ENCODE data around the gene MMD. TPM values are rescaled to one million over a fixed set of nuclear protein-coding genes. Genes with fewer than 3 reads are reported as not detected.

Gene MMD
- total and polyA plus RNA-seq, 2 of the 13 experiments (the other 11 are each of a cell fraction or from before 2014, with no cell fraction given) = 121 to 225 TPM

- peak; percentile 13 to 36; a peak in 1 of 4 replicates for TF ChIP-seq MAFK (conservative IDR thresholded peaks at IDR 0.05 in 1 of 2, IDR thresholded peaks at IDR 0.05 in 1 of 2; ENCODE audit: low read length in 2 of 2)
- no peak for TF ChIP-seq ATF1 (CRISPR knock-in tag; IDR thresholded peaks at IDR 0.05)
- TF ChIP-seq CEBPZ (IDR thresholded peaks at IDR 0.05; ENCODE audit: low read length) = no peak
- TF ChIP-seq MAFF (IDR thresholded peaks at IDR 0.05; ENCODE audit: low read depth, low read length) = peak; percentile 46; the same call in 1 of the 2 replicates
These were observed 15.5 kb upstream of the MMD start (continued) for GRCh38 chr17:55437159-55437605.

GRCh38 chr17:55436224-55437158, 14.9 kb upstream of the MMD start:
- H3K79me2 ChIP-seq (ENCODE audit: insufficient read depth, low read length) = no peaks in the 10 kb centered on the region
- H3K9me3 ChIP-seq (ENCODE audit: low read length) = no peaks in the 10 kb centered on the region
- H3K36me3 ChIP-seq (replicated peaks in 1 of 2; ENCODE audit: control insufficient read depth in 1 of 2, insufficient read depth in 2 of 2, low read length in 2 of 2) = no peaks in the 10 kb centered on the region
- H2AFZ ChIP-seq (ENCODE audit: low read length) = no peak overlapping the region
- no peak for ATAC-seq
- WGBS (ENCODE audit: low lambda C conversion rate) = 98% methylated on average over 4 of the region's 4 CpGs
- DNase-seq (ENCODE audit: low spot score) = no peak
- H4K20me1 ChIP-seq (ENCODE audit: insufficient read depth, low read length) = no peaks in the 10 kb centered on the region
- CTCF ChIA-PET (ENCODE audit: low intra/inter-chr PET ratio, low total read pairs) = no interaction called here
- peaks cover 77% of the 10 kb centered on the region for H3K4me1 ChIP-seq (ENCODE audit: insufficient read depth, low read length)
- BruUV-seq (replicated peaks) = no TSS peak
- in situ Hi-C loops (cut with HindIII; ENCODE audit: extremely low pct_ligation_motif_present, low pct_unique_long_range_greater_than_20kb) = no loop called here
- H3K9ac ChIP-seq (ENCODE audit: insufficient read depth, low read depth, low read length) = no peak overlapping the region
- H3K27me3 ChIP-seq (ENCODE audit: control insufficient read depth in 1 of 2, insufficient read depth in 2 of 2, low read length in 2 of 2) = no peaks in the 10 kb centered on the region
- H3K27ac ChIP-seq (ENCODE audit: extremely low read length, insufficient read depth, low read length) = no peak overlapping the region
- no peak overlapping the region for H3K4me3 ChIP-seq (replicated peaks in 1 of 3; ENCODE audit: insufficient read depth in 1 of 3, low read depth in 2 of 3, low read length in 3 of 3)
- intact Hi-C loops (cut with micrococcal nuclease; ENCODE audit: unreplicated experiment) = no loop called here
- H3K4me2 ChIP-seq (ENCODE audit: low read depth, low read length) = no peak overlapping the region
- no peak for FAIRE-seq
- POLR2A ChIA-PET = no interaction called here
- no peak for TF ChIP-seq POGK (CRISPR knock-in tag; conservative IDR thresholded peaks at IDR 0.05)
- TF ChIP-seq ARID5B (CRISPR knock-in tag; IDR thresholded peaks at IDR 0.05) = peak; percentile 38; the same call in 1 of the 2 replicates
- TF ChIP-seq ISL2 (CRISPR knock-in tag; IDR thresholded peaks at IDR 0.05) = no peak
- no peak for TF ChIP-seq ZNF264 (CRISPR knock-in tag; IDR thresholded peaks at IDR 0.05)
- TF ChIP-seq CEBPG (CRISPR knock-in tag; IDR thresholded peaks at IDR 0.05) = peak; percentile 43; the same call in 1 of the 2 replicates
- TF ChIP-seq ZNF484 (CRISPR knock-in tag; IDR thresholded peaks at IDR 0.05; ENCODE audit: borderline replicate concordance, low read depth) = no peak
- no peak for TF ChIP-seq ZBTB21 (CRISPR knock-in tag; IDR thresholded peaks at IDR 0.05)
- peak; percentile 20; the same call in 1 of the 2 replicates for TF ChIP-seq HMG20A (CRISPR knock-in tag; IDR thresholded peaks at IDR 0.05; ENCODE audit: borderline replicate concordance)
- no peak for TF ChIP-seq DRAP1 (CRISPR knock-in tag; IDR thresholded peaks at IDR 0.05)
